ENCODE results near the gene TBC1D10A. TPM values are rescaled to one million over a fixed set of nuclear protein-coding genes. Genes with fewer than 3 reads are reported as not detected.

TBC1D10A gene
- total RNA-seq, 2 donors from 2014 or later = 31.5 to 54.2 TPM

DNA sequence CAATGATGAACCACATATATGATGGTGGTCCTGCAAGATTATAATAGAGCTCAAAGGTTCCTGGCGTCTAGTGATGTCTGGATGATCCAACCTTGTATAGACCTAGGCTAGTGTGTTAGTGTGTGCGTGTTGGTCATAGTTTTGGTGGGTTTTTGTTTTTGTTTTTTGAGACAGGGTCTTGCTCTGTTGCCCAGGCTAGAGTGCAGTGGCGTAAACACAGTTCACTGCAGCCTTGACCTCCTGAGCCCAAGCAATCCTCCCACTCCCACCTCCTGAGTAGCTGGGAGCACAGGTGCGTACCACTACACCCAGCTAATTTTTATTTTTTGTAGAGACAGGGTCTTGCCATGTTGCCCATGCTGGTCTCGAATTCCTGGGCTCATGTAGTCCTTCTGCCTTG is 46.8 kb downstream of the TBC1D10A start:
- Histone ChIP-seq H3K27me3 (replicated peaks; ENCODE audit: insufficient read depth) (no peaks in the 10 kb centered on the region), H3K9me3 (no peaks in the 10 kb centered on the region), H3K4me1 (ENCODE audit: control insufficient read depth in 1 of 2, low read depth in 2 of 2) (peaks cover 20 to 21% of the 10 kb centered on the region in 2 donors), H3K27ac (no peak overlapping the region), H3K4me3 (no peak overlapping the region), H3K36me3 (peaks cover 4% of the 10 kb centered on the region)
- DNase-seq (ENCODE audit: low spot score) (no peak), ATAC-seq (ENCODE audit: insufficient number of reproducible peaks, low FRiP score, low read depth) (no peak)
- TF ChIP-seq CTCF (IDR thresholded peaks at IDR 0.05) = no peak

DNA sequence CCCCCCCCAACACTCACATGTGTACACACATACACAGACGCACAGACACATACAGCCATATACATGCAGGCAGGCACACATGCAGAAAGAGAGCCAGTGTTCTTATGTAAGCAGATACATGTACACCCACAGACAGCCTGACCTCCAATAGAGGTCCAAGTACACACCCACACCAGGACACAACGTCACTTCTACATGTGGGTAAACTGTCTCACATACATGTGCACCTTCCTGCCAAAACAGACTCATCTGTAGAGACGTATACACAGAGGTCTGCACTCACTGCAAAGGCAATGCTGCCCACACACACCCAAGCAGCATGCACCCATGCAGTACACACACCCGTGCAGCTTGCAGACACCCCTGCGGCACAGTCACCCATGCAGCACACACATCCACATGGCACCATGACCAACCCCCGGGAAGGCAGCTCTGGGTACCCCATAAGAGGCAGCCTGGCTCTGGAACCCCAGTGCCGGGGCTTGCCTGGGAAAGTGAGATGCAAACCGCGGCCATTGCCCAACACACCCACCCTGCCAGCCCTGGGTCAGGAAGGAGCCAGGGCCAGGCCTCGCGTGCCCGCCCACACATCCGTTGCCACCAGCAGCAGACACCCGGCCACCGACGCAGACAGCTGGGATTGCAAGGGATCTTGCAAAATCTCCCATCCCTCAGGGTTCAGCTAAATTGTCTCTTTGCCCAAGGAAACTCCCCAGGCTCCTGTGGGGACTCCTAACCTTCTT is 47.5 kb downstream of the TBC1D10A start:
- no peak for TF ChIP-seq CTCF (IDR thresholded peaks at IDR 0.05)
- Histone ChIP-seq H3K27ac (no peak overlapping the region), H3K4me1 (ENCODE audit: control insufficient read depth in 1 of 2, low read depth in 2 of 2) (peaks cover 20 to 21% of the 10 kb centered on the region in 2 donors), H3K4me3 (no peak overlapping the region), H3K36me3 (no peaks in the 10 kb centered on the region), H3K9me3 (no peaks in the 10 kb centered on the region), H3K27me3 (replicated peaks; ENCODE audit: insufficient read depth) (no peaks in the 10 kb centered on the region)
- ATAC-seq (ENCODE audit: insufficient number of reproducible peaks, low FRiP score, low read depth) = no peak
- no peak for DNase-seq (ENCODE audit: low spot score)

DNA sequence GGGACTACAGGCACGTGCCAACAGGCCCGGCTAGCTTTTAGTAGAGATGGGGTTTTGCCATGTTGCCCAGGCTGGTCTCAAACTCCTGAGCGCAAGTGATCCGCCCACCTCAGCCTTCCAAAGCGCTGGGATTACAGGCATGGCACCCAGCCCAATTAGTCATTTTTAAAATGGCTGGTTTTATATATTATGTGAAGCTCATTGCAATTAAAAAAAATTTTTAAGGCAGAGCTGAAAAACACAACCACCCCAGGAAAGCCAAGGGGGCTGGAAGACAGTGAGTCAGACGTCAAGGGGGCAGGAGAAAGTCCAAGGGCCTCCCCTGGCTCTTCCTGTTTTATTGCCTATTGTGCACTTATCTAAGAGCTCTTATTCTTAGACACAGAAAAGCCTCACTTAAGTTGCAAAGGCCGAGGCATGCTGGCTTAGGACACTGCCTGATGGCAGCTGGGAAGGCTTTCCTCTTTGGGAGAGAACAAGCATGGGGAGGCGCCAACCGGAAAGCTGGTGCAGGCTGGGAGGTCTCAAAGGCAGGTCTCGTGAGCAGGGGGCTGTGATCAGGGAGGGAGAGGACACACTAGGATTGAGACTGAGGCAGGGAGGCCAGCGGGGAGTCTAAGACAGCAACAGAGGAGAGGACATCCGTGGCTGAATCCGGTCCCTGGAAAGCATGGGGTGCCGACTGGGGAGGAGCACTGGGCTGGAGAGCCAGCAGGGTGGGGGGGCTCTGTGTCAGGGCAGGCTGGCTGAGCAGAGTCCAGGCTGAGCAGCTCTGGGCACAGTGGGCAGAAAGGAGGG is 49.0 kb downstream of the TBC1D10A start:
- peak; percentile 52 for ATAC-seq (ENCODE audit: insufficient number of reproducible peaks, low FRiP score, low read depth)
- TF ChIP-seq CTCF (IDR thresholded peaks at IDR 0.05) = no peak
- Histone ChIP-seq H3K27ac (peak overlapping the region; percentile 77), H3K36me3 (no peaks in the 10 kb centered on the region), H3K9me3 (no peaks in the 10 kb centered on the region), H3K4me1 (ENCODE audit: control insufficient read depth in 1 of 2, low read depth in 2 of 2) (peaks cover 20 to 21% of the 10 kb centered on the region in 2 donors), H3K27me3 (replicated peaks; ENCODE audit: insufficient read depth) (no peaks in the 10 kb centered on the region), H3K4me3 (peak overlapping the region; percentile 45)
- no peak for DNase-seq (ENCODE audit: low spot score)

DNA sequence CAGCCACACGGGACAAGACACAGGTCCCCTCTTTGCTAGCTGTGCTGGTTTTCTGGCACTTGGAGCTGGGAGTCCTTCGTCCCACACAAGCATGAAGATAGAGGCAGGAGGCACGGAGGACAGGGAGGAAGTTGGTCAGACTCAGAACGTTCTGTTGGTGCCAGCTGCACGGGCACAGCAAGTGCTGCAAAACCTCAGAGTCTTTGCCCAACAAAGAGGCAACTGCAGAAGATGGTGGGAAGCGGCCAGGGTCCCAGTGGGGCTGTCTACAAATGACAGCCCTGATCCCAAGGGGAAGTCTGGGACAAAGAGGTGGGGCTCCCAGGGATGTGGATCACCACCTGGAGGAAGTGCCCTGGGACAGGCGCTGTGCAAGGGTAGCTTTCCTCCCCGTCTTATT is 50.7 kb downstream of the TBC1D10A start:
- Histone ChIP-seq H3K4me1 (ENCODE audit: control insufficient read depth in 1 of 2, low read depth in 2 of 2) (peaks cover 20 to 21% of the 10 kb centered on the region in 2 donors), H3K36me3 (no peaks in the 10 kb centered on the region), H3K4me3 (no peak overlapping the region), H3K27me3 (replicated peaks; ENCODE audit: insufficient read depth) (no peaks in the 10 kb centered on the region), H3K27ac (no peak overlapping the region), H3K9me3 (no peaks in the 10 kb centered on the region)
- no peak for DNase-seq (ENCODE audit: low spot score)
- ATAC-seq (ENCODE audit: insufficient number of reproducible peaks, low FRiP score, low read depth) = no peak
- TF ChIP-seq CTCF (IDR thresholded peaks at IDR 0.05) = no peak

DNA sequence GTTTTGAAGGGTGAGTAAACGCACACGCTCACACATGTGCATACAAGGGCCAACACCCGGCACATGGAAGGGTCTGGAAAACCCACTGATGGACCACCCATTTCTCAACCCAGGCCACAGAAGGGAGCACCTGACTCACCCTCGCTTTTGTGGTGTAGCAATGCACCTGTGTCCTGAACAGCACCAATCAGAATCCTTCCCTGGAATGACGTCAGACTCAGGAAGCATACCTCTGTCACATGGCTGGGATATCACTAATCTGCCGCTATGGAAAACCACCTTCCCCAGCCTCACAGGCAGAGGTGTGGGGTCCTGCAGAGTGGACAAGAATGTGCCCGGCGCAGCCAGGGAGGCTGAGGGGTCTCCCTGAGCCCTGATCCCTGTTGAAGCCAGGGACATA is 51.1 kb downstream of the TBC1D10A start:
- Histone ChIP-seq H3K27me3 (replicated peaks; ENCODE audit: insufficient read depth) (no peaks in the 10 kb centered on the region), H3K9me3 (no peaks in the 10 kb centered on the region), H3K4me3 (no peak overlapping the region), H3K4me1 (ENCODE audit: control insufficient read depth in 1 of 2, low read depth in 2 of 2) (peaks cover 20 to 21% of the 10 kb centered on the region in 2 donors), H3K27ac (no peak overlapping the region), H3K36me3 (no peaks in the 10 kb centered on the region)
- DNase-seq (ENCODE audit: low spot score) (no peak), ATAC-seq (ENCODE audit: insufficient number of reproducible peaks, low FRiP score, low read depth) (no peak)
- TF ChIP-seq CTCF (IDR thresholded peaks at IDR 0.05) = no peak
